Measurements from ENCODE around the gene THSD1. TPM values are rescaled to one million over a fixed set of nuclear protein-coding genes. Genes with fewer than 3 reads are reported as not detected.

Gene THSD1
- total and polyA plus RNA-seq, 2 donors (not counting 1 experiment from before 2014, with no cell fraction given) = 5.2 to 9.1 TPM

- Histone ChIP-seq H3K79me2 (ENCODE audit: control insufficient read depth, insufficient read depth, low read length) (peaks cover 35% of the 10 kb centered on the region), H3K9ac (ENCODE audit: insufficient read depth, low read length) (no peak overlapping the region), H4K20me1 (ENCODE audit: control insufficient read depth, extremely low read depth, insufficient read depth, low read length) (no peaks in the 10 kb centered on the region), H3K4me2 (ENCODE audit: extremely low read depth, insufficient read depth, low read length) (peak overlapping the region; percentile 88), H3K4me3 (replicated peaks in 1 of 4; ENCODE audit: control extremely low read depth in 1 of 4, insufficient read depth in 1 of 4, low read depth in 3 of 4, low read length in 4 of 4) (peak overlapping the region; percentile 62 to 93 (median 81)), H2AFZ (ENCODE audit: low read length) (peak overlapping the region; percentile 91), H3K27me3 (ENCODE audit: control insufficient read depth, insufficient read depth, low read length) (no peaks in the 10 kb centered on the region), H3K4me1 (ENCODE audit: control insufficient read depth, extremely low read depth, insufficient read depth, low read length) (peaks cover 8% of the 10 kb centered on the region), H3K9me3 (ENCODE audit: control insufficient read depth, insufficient read depth, low read depth, low read length) (no peaks in the 10 kb centered on the region), H3K27ac (ENCODE audit: insufficient read depth, low read length) (peak overlapping the region; percentile 77), H3K36me3 (ENCODE audit: control insufficient read depth, insufficient read depth, low read length) (no peaks in the 10 kb centered on the region)
- TF ChIP-seq, protein P1, sequence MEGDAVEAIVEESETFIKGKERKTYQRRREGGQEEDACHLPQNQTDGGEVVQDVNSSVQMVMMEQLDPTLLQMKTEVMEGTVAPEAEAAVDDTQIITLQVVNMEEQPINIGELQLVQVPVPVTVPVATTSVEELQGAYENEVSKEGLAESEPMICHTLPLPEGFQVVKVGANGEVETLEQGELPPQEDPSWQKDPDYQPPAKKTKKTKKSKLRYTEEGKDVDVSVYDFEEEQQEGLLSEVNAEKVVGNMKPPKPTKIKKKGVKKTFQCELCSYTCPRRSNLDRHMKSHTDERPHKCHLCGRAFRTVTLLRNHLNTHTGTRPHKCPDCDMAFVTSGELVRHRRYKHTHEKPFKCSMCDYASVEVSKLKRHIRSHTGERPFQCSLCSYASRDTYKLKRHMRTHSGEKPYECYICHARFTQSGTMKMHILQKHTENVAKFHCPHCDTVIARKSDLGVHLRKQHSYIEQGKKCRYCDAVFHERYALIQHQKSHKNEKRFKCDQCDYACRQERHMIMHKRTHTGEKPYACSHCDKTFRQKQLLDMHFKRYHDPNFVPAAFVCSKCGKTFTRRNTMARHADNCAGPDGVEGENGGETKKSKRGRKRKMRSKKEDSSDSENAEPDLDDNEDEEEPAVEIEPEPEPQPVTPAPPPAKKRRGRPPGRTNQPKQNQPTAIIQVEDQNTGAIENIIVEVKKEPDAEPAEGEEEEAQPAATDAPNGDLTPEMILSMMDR (conservative IDR thresholded peaks at IDR 0.05 in 1 of 2, IDR thresholded peaks at IDR 0.05 in 1 of 2; ENCODE audit: low read depth in 1 of 2, low read length in 2 of 2) = no peak
- no peak for TF ChIP-seq EZH2 (IDR thresholded peaks at IDR 0.05; ENCODE audit: low read length, missing control alignments)
- peak; percentile 7 to 13 for DNase-seq (ENCODE audit: low read depth in 2 of 2)
These were observed 48.5 kb upstream of the THSD1 start for GRCh38 chr13:52454459-52454819.

- peaks cover 44% of the 10 kb centered on the region for H3K79me2 ChIP-seq (ENCODE audit: control insufficient read depth, insufficient read depth, low read length)
These were observed 46.5 kb upstream of the THSD1 start for GRCh38 chr13:52452470-52452869.

DNA sequence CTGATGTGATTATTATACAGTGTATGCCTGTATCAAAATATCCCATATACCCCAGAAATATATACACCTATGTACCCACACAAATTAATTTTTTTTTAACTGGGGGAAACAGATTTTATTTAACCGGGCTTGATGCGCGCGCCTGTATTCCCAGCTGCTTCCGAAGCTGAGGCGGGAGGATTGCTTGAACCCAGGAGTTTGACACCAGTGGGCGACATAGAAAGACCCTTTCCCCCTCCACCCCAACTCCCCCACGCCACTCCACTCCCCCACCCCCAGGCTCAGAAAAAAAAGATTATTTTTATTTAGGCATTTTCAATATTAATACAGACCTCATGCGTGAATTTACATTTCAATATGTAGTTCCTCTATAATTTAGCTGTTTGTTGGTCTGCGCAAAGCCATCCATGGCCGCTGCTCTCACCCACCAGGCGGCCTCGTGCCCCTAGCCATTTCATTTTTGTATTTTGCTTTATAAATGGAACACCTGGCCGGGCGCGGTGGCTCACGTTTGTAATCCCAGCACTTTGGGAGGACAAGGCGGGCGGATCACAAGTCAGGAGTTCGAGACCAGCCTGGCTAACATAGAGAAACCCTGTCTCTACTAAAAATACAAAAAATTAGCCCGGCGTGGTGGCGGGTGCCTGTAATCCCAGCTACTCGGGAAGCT is 45.3 kb upstream of the THSD1 start:
- peaks cover 40% of the 10 kb centered on the region for H3K79me2 ChIP-seq (ENCODE audit: control insufficient read depth, insufficient read depth, low read length)
- TF ChIP-seq, protein P1 (conservative IDR thresholded peaks at IDR 0.05 in 1 of 2, IDR thresholded peaks at IDR 0.05 in 1 of 2; ENCODE audit: low read depth in 1 of 2, low read length in 2 of 2) = no peak
- TF ChIP-seq EZH2 (IDR thresholded peaks at IDR 0.05; ENCODE audit: low read length, missing control alignments) = no peak
- no peak overlapping the region for H3K4me2 ChIP-seq (ENCODE audit: extremely low read depth, insufficient read depth, low read length)
- no peak for DNase-seq (ENCODE audit: low read depth in 2 of 2)
- H3K9ac ChIP-seq (ENCODE audit: insufficient read depth, low read length) = no peak overlapping the region
- no peaks in the 10 kb centered on the region for H3K36me3 ChIP-seq (ENCODE audit: control insufficient read depth, insufficient read depth, low read length)
- no peaks in the 10 kb centered on the region for H4K20me1 ChIP-seq (ENCODE audit: control insufficient read depth, extremely low read depth, insufficient read depth, low read length)
- H2AFZ ChIP-seq (ENCODE audit: low read length) = no peak overlapping the region
- H3K27me3 ChIP-seq (ENCODE audit: control insufficient read depth, insufficient read depth, low read length) = no peaks in the 10 kb centered on the region
- no peak overlapping the region for H3K27ac ChIP-seq (ENCODE audit: insufficient read depth, low read length)
- H3K4me1 ChIP-seq (ENCODE audit: control insufficient read depth, extremely low read depth, insufficient read depth, low read length) = peaks cover 7% of the 10 kb centered on the region
- H3K9me3 ChIP-seq (ENCODE audit: control insufficient read depth, insufficient read depth, low read depth, low read length) = no peaks in the 10 kb centered on the region
- peak overlapping the region in 1 of 4 experiments; percentile 34 for H3K4me3 ChIP-seq (replicated peaks in 1 of 4; ENCODE audit: control extremely low read depth in 1 of 4, insufficient read depth in 1 of 4, low read depth in 3 of 4, low read length in 4 of 4)

More at GRCh38 chr13:52452470-52452869, 46.5 kb upstream of the THSD1 start:
- Histone ChIP-seq H3K4me2 (ENCODE audit: extremely low read depth, insufficient read depth, low read length) (no peak overlapping the region), H3K9me3 (ENCODE audit: control insufficient read depth, insufficient read depth, low read depth, low read length) (no peaks in the 10 kb centered on the region), H3K4me3 (replicated peaks in 1 of 4; ENCODE audit: control extremely low read depth in 1 of 4, insufficient read depth in 1 of 4, low read depth in 3 of 4, low read length in 4 of 4) (no peak overlapping the region), H3K9ac (ENCODE audit: insufficient read depth, low read length) (no peak overlapping the region), H3K4me1 (ENCODE audit: control insufficient read depth, extremely low read depth, insufficient read depth, low read length) (peaks cover 8% of the 10 kb centered on the region), H2AFZ (ENCODE audit: low read length) (no peak overlapping the region), H3K27ac (ENCODE audit: insufficient read depth, low read length) (no peak overlapping the region), H4K20me1 (ENCODE audit: control insufficient read depth, extremely low read depth, insufficient read depth, low read length) (no peaks in the 10 kb centered on the region), H3K27me3 (ENCODE audit: control insufficient read depth, insufficient read depth, low read length) (no peaks in the 10 kb centered on the region), H3K36me3 (ENCODE audit: control insufficient read depth, insufficient read depth, low read length) (no peaks in the 10 kb centered on the region)
- no peak for TF ChIP-seq EZH2 (IDR thresholded peaks at IDR 0.05; ENCODE audit: low read length, missing control alignments)
- DNase-seq (ENCODE audit: low read depth in 2 of 2) = no peak

All from fibroblast of lung (primary cell).